RCC 7860 (cell line): ENCODE data around the gene MMP25.
"Not testable (repeated sequence)": the region's sequence is repeated elsewhere in the genome, so short reads cannot be mapped to it uniquely, and the experiment has no call there.

Experiments used
- DNase-seq: peaks from one replicate; pipeline ENCODE4 v3.0.0-alpha.2; 2015; ENCODE audit warnings: low spot score
- FAIRE-seq: peaks from 2 replicates; lab custom pipeline; 2012; peaks lifted over from hg19 to GRCh38; lab: Jason Lieb, UNC

Gene MMP25

DNA sequence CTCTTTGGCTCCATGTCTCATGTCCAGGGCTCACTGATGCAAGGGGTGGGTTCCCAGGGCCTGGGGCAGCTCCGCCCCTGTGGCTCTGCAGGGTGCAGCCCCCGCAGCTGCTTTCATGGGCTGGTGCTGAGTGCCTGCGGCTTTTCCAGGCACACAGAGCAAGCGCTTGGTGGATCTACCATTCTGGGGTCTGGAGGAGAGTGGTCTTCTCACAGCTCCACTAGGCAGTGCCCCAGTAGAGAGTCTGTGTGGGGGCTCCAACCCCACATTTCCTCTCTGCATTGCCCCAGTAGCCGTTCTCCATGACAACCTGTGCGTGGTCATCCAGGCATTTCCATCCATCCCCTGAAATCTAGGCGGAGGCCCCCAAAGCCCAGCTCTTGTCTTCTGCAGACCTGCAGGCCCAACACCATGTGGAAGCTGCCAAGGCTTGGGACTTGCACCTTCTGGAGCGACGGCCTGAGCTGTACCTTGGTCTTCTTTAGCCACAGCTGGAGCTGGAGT is 24.3 kb downstream of the MMP25 start:
- no peak for DNase-seq
- no peak for FAIRE-seq

DNA sequence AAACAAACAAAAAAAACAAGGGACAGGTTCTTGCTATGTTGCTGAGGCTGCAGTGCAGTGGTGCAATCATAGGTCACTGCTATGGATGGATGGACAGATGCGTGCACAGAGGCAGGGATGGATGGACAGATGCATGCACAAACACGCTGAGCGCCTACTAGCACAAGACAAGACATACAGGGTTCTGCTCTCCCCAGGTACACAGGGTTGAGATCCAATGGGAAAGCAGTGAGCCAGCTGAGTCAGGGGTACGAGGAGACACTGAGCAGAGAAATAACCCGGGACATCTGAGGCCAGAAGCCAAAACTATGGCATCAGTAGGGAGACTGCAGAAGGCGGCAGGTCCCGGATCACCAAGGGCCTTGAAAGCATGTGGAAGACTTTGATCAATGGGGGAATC is 25.3 kb downstream of the MMP25 start:
- no peak for FAIRE-seq

GRCh38 chr16:3072148-3072547 is 25.8 kb downstream of the MMP25 start:
- DNase-seq, FAIRE-seq: not testable (repeated sequence)

More for the DNA sequence above, 25.3 kb downstream of the MMP25 start:
- DNase-seq: no peak

- not testable (repeated sequence) for DNase-seq, FAIRE-seq
Measured at GRCh38 chr16:3072576-3073263, 26.4 kb downstream of the MMP25 start.

DNA sequence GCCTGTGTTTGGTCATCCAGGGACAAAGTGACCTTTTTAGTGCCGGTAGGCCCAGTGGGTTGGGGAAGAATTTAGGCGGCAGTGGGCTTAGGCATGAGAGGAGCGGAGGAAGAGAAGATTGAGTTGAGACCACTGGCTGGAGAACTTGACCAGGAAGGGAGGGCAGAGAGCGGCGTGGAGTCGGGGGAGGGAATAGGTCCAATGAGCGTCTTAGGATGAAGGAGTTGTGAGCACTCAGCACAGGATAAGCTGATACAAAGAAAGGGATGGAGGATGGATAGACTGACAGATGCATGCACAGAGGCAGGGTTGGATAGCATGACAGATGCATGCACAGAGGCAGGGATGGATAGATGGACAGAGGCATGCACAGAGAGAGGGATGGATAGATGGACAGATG is 27.1 kb downstream of the MMP25 start:
- FAIRE-seq (no peak), DNase-seq (no peak)

DNA sequence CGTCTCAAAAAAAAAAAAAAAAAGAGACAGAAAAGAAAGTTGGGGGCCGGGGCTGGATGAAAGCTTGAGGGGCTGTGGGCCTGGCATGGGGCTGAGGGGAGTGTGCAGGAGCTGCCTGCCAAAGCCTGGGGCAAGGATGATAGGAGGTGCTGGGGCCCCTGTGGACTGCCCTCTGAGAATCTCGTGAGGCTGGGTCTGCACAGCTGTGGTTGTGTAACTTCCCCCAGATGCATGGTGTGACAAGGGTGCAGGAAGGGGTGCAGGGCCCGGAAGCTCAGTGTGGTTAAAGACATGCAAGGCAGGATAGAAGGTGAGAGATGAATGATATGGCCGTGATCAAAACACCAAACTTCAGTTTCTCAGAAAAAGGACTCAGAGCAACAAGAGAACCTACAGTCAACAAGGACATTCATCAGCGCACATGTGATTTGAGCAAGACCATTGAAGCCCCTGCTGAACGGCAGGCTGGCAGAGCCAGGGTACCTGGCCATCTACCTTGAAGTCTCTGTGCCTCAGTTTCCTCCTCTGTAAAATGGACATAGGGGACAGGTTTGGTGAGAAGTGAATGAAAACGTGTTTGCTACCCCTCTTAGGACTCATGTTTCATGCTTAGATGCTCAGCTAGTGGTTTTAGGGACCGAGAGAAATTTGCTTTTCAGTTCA is 28.6 kb downstream of the MMP25 start:
- DNase-seq (no peak), FAIRE-seq (no peak)

GRCh38 chr16:3075523-3075915 is 29.2 kb downstream of the MMP25 start:
- DNase-seq (no peak), FAIRE-seq (no peak)

- FAIRE-seq, DNase-seq: not testable (repeated sequence)
Measured at GRCh38 chr16:3075946-3076345, 29.6 kb downstream of the MMP25 start.

DNA sequence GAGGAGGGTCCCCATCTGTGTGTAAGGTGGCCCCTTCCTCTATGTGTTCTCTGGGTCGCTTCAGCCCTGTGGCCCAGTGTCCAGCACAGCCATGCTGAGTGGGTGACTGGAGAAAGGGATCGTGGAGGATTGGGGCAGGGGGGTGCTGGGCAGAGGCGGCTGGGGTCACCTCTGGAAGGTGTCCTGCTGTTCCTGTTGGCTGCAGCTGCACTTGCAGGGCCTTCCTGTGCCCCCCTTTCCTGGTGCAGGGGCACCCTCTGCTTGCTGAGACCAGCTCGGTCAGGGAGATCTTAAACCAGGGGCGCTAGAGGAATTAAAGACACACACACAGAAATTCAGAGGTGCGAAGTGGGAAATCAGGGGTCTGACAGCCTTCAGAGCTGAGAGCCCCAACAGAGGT is 30.2 kb downstream of the MMP25 start:
- DNase-seq: no peak
- FAIRE-seq: no peak

DNA sequence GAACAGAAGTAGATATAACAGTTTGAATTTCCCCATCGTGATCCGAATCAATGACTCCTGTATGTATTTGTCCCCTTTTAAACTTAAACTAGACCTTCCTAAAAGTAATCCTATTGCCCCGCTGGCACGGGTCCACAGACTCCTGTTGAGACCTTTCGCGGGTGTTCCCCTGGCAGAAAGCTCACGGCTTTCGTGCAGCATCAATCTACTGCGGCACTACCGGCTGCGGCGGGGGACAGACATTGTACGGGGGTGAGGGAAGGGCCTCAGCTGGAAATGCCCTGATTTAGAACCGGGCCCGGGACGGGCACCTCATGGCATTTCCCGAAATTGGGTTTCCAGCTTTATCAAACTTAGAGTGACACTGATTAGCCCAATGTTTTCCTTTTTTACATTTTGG is 33.7 kb downstream of the MMP25 start:
- FAIRE-seq (no peak), DNase-seq (no peak)

- FAIRE-seq, DNase-seq: not testable (repeated sequence)
Measured at GRCh38 chr16:3081957-3082356, 35.6 kb downstream of the MMP25 start.

DNA sequence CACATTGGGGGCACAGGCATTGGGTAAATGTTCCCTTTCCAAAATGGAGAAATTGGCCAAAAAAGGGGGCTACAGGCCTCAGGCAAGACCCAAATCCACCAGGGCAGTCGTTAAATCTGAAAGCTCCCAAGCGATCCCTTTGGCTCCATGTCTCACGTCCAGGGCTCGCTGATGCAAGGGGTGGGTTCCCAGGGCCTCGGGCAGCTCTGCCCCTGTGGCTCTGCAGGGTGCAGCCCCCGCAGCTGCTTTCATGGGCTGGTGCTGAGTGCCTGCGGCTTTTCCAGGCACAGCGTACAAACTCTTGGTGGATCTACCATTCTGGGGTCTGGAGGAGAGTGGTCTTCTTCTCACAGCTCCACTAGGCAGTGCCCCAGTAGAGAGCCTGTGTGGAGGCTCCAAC is 37.0 kb downstream of the MMP25 start:
- not testable (repeated sequence) for DNase-seq, FAIRE-seq

GRCh38 chr16:3084491-3084890 is 38.1 kb downstream of the MMP25 start:
- FAIRE-seq: no peak
- DNase-seq: no peak

DNA sequence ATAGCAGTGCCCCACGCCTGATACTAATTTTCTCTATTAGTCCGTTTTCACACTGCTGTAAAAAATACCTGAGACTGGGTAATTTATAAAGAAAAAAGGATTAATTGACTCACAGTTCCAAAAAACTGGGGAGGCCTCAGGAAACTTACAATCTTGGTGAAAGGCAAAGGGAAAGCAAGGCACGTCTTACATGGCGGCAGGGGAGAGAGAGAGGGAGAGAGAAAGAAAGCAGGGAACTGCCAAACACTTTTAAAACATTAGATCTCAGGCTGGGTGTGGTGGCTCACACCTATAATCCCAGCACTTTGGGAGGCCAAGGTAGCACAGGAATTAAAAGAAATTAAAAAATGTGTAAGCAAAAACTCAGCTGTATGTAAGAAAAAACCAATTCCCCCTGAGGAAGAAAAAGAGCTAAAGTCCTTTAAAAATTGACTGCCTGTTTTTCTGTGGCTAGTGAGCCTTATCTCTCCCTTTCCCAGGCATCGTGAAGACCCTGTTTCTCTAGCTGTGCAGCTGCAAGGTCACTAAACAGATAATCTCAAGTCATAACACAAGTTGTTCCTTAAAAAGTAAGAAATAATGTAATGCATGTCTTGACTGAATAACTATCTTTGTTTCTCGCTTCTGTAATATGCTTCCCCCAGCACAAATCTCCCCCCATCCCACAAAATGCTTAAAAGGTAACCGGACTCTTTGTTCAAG is 38.8 kb downstream of the MMP25 start:
- DNase-seq (no peak), FAIRE-seq (no peak)

DNA sequence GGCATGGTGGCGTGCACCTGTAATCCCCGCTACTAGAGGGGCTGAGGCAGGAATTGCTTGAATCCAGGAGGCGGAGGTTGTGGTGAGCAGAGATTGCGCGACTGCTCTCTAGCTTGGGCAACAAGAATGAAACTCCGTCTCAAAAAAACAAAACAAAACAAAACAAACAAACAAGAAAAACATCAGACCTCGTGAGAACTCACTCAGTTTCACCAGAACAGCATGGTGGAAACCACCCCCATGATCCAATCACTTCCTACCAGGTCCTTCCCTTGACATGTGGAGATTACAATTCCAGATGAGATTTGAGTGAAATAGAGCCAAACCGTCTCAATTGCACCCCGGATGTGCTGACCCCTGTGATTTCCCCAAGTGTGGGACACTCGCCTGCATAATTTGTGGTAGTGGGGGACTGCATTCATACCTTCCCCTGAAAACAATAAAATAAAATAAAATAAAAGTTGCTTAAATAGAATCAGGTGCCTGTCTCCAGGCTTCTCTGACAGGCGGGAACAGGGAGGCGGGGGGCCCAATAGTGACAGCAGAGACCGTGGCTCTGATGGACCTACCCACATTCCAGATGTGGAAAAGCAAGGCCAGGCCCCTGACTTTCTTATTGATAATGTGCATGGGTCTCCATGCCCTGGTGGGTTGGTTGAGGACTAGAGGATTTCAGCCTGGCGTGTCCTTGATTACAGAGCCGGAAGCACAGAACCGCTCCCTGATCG is 39.7 kb downstream of the MMP25 start:
- DNase-seq: no peak
- FAIRE-seq: no peak

DNA sequence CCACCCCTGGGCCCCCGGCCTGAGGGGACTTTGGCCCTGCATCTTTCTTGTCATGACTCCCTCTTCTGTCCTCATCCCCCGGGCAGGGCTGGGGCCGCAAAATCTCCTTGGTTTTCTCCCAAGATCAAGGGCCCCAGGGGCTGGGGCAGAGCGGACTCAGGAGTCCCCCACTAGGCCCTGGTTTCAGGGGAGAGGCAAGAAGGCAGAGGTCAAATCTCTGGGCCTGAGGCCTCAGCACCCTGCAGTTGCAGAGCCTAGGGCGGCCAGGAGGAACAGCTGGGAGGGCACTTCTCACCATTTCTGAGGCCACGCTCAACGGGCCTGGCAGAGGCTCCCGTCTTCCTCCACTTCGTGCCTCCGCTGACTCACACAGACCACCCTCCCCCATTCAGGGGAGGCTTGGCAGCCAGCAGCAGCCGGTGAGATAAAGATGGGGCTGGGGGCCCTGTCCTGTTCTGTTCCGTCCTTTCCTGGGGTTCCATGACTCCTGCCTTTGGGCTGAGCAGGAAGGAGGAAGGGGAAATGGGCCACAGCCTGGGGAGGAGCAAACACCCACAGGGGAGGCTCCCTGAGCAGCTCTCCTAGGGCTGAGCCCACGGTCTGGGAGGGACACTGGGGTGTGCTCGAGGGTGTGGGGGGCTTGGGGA is 40.4 kb downstream of the MMP25 start:
- FAIRE-seq: no peak
- DNase-seq: no peak

- FAIRE-seq (no peak), DNase-seq (no peak)
Measured at GRCh38 chr16:3087243-3088235, 41.2 kb downstream of the MMP25 start.

GRCh38 chr16:3088450-3088849 is 42.1 kb downstream of the MMP25 start:
- no peak for DNase-seq
- FAIRE-seq: no peak
